ENCODE results near the gene TICAM1. TPM values are rescaled to one million over a fixed set of nuclear protein-coding genes. Genes with fewer than 3 reads are reported as not detected.

TICAM1 gene
- total RNA-seq, 1 experiment from 2014 or later: 0.48 TPM

GRCh38 chr19:4817467-4818277, 13.8 kb downstream of the TICAM1 start:
- no CpG with 5 or more reads among the region's 32 CpGs for WGBS (ENCODE audit: extremely low coverage, insufficient read length, low lambda C conversion rate)
- TF ChIP-seq CTCF (conservative IDR thresholded peaks at IDR 0.05): no peak
- Histone ChIP-seq H2AFZ (ENCODE audit: low read length) (no peak overlapping the region), H3K27ac (ENCODE audit: insufficient read length, low read depth, low read length) (no peak overlapping the region), H2BK20ac (ENCODE audit: low read depth, low read length, poor library complexity, severe bottlenecking) (no peak overlapping the region), H3K18ac (ENCODE audit: insufficient read length, low read depth, low read length) (no peak overlapping the region), H4K8ac (replicated peaks; ENCODE audit: insufficient read length, low read depth, low read length) (no peak overlapping the region), H2BK15ac (ENCODE audit: low read depth, low read length) (no peak overlapping the region), H2AK5ac (ENCODE audit: insufficient read length, low read length) (no peak overlapping the region), H3K27me3 (ENCODE audit: insufficient read depth, low read length) (no peaks in the 10 kb centered on the region), H4K91ac (ENCODE audit: insufficient read length, low read depth, low read length) (no peak overlapping the region), H3K9ac (ENCODE audit: extremely low read depth, insufficient read length, low read length) (no peak overlapping the region), H4K5ac (ENCODE audit: insufficient read length, low read depth, low read length) (no peak overlapping the region), H3K4me2 (ENCODE audit: insufficient read depth, insufficient read length, low read length) (no peak overlapping the region), H2BK12ac (ENCODE audit: insufficient read length, low read depth, low read length) (no peak overlapping the region), H3K56ac (ENCODE audit: insufficient read length, low read depth, low read length) (no peak overlapping the region), H3K4ac (ENCODE audit: low read depth, low read length) (no peak overlapping the region), H3K14ac (ENCODE audit: insufficient read depth, low read length) (no peak overlapping the region), H2BK120ac (ENCODE audit: low read depth, low read length, poor library complexity, severe bottlenecking) (no peak overlapping the region), H3K4me1 (ENCODE audit: insufficient read depth, low read length) (no peaks in the 10 kb centered on the region), H3K9me3 (ENCODE audit: control insufficient read depth, low read depth, low read length) (no peaks in the 10 kb centered on the region), H3K79me2 (ENCODE audit: insufficient read depth, low read length) (no peaks in the 10 kb centered on the region), H4K20me1 (ENCODE audit: control insufficient read depth, insufficient read depth, insufficient read length) (no peaks in the 10 kb centered on the region), H3T11ph (ENCODE audit: low read length) (no peak overlapping the region), H2BK5ac (ENCODE audit: insufficient read length, low read length) (no peak overlapping the region), H3K23me2 (ENCODE audit: insufficient read length, low read depth, low read length, poor library complexity, severe bottlenecking) (no peaks in the 10 kb centered on the region), H3K23ac (ENCODE audit: insufficient read length, low read depth, low read length) (no peak overlapping the region), H3K79me1 (ENCODE audit: insufficient read depth, low read depth, low read length, poor library complexity, severe bottlenecking) (no peaks in the 10 kb centered on the region)
- no peak overlapping the region for H3K27ac Mint-ChIP-seq
- H3K9me3 Mint-ChIP-seq: peaks cover 0 to 13% of the 10 kb centered on the region in 2 experiments; a peak in 2 of 5 replicates
- H3K4me1 Mint-ChIP-seq: no peaks in the 10 kb centered on the region
- DNase-seq: no peak
- peaks cover 0 to 7% (median 0%) of the 10 kb centered on the region in 3 experiments; a peak in 1 of 7 replicates for H3K36me3 Mint-ChIP-seq (ENCODE audit: insufficient read depth in 1 of 3, low read depth in 3 of 3)
- H3K4me3 Mint-ChIP-seq: no peak overlapping the region
- peaks cover 18% of the 10 kb centered on the region for H3K27me3 Mint-ChIP-seq (ENCODE audit: low read depth)
